ENCODE measurements around the gene SPATA31A5. TPM values are rescaled to one million over a fixed set of nuclear protein-coding genes. Genes with fewer than 3 reads are reported as not detected.
"Not testable (repeated sequence)": the region's sequence is repeated elsewhere in the genome, so short reads cannot be mapped to it uniquely, and the experiment has no call there.

The SPATA31A5 gene
- total RNA-seq: not detected
- not detected for polyA plus RNA-seq (ENCODE audit: insufficient read length in 2 of 2)
- long read RNA-seq, donor 1: 0 reads
- long read RNA-seq, donor 2: 0 reads
- long read RNA-seq, donor 3: 0 reads
- long read RNA-seq, donor 4: 0 reads

DNA sequence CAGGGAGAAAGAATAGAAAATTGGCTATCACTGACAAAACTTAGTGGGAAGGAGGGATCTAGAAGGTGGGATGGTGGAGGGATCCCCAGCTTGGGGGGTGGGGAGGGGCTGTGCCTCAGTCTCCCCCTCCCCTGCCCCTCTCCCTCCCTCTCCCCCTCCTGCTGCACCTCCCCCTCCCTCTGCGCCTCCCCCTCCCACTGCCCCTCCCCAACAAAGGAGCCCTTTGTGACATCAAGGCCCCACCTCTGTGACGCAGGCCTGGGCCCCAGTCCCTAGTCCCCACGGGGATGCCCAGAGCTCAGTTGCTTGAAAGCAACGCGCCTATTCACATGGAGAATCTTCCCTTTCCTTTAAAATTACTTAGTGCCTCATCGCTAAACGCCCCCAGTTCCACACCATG is at the start of gene SPATA31A5:
Gene SPATA31A5 (plus strand): TSS at position 301 of the 400 bp plus-strand sequence. CDS start 29 bp downstream, at position 330.
- H3K27ac ChIP-seq (ENCODE audit: low read depth, low read length); H3K9me3 ChIP-seq (ENCODE audit: control insufficient read depth, insufficient read depth, low read length); DNase-seq (ENCODE audit: low read depth in 4 of 6, low spot score in 6 of 6); H3K4me3 ChIP-seq (ENCODE audit: low read depth, low read length); H3K36me3 ChIP-seq (ENCODE audit: control insufficient read depth, insufficient read depth, low read length); H3K27me3 ChIP-seq (ENCODE audit: control insufficient read depth, insufficient read depth, low read length); H3K4me1 ChIP-seq (ENCODE audit: control insufficient read depth, insufficient read depth, low read length): not testable (repeated sequence)
- WGBS (ENCODE audit: insufficient coverage): no CpG with 5 or more reads among the region's 7 CpGs

GRCh38 chr9:60962990-60963350 is 48.8 kb downstream of the SPATA31A5 start:
- H3K27me3 ChIP-seq (ENCODE audit: control insufficient read depth, insufficient read depth, low read length); DNase-seq (ENCODE audit: low read depth in 4 of 6, low spot score in 6 of 6); H3K36me3 ChIP-seq (ENCODE audit: control insufficient read depth, insufficient read depth, low read length); H3K9me3 ChIP-seq (ENCODE audit: control insufficient read depth, insufficient read depth, low read length); H3K27ac ChIP-seq (ENCODE audit: low read depth, low read length); H3K4me1 ChIP-seq (ENCODE audit: control insufficient read depth, insufficient read depth, low read length); H3K4me3 ChIP-seq (ENCODE audit: low read depth, low read length): not testable (repeated sequence)
- no CpG with 5 or more reads among the region's 1 CpG for WGBS (ENCODE audit: insufficient coverage)

GRCh38 chr9:60966382-60966781 is 52.2 kb downstream of the SPATA31A5 start:
- not testable (repeated sequence) for H3K4me1 ChIP-seq (ENCODE audit: control insufficient read depth, insufficient read depth, low read length); H3K27me3 ChIP-seq (ENCODE audit: control insufficient read depth, insufficient read depth, low read length); DNase-seq (ENCODE audit: low read depth in 4 of 6, low spot score in 6 of 6); H3K27ac ChIP-seq (ENCODE audit: low read depth, low read length); H3K9me3 ChIP-seq (ENCODE audit: control insufficient read depth, insufficient read depth, low read length); H3K4me3 ChIP-seq (ENCODE audit: low read depth, low read length); H3K36me3 ChIP-seq (ENCODE audit: control insufficient read depth, insufficient read depth, low read length)

Small RNAs within 50 kb of the gene (small RNA-seq; reads per million reads assigned to genes)
- gene AL590491.3 (ENCODE audit: low replicate concordance): not detected
